Epithelial cell of proximal tubule (primary cell): ENCODE data around the gene FAM83B. TPM values are rescaled to one million over a fixed set of nuclear protein-coding genes. Genes with fewer than 3 reads are reported as not detected.
"Not testable (repeated sequence)": the region's sequence is repeated elsewhere in the genome, so short reads cannot be mapped to it uniquely, and the experiment has no call there.

Experiments
- DNase-seq: peaks from one replicate; pipeline ENCODE4 v3.0.0-alpha.2; 2011; ENCODE audit warnings: low read depth
- H3K4me3 ChIP-seq: 2 replicates; pipeline ENCODE4 v1.5.1; 2011; ENCODE audit warnings: low read depth, mild to moderate bottlenecking, low read length
- total RNA-seq: library from RNA; depleted of rRNA; stranded (reverse); fragments of >200 nt; gene quantifications from 2 replicates; pipeline ENCODE4 v1.2.3, GENCODE V29; 2015
- TF ChIP-seq, protein P1 (sequence below): conservative IDR thresholded peaks from 2 replicates; pipeline ENCODE4 v1.5.1; 2012; ENCODE audit warnings: low read depth, mild to moderate bottlenecking, low read length

Gene FAM83B
- total RNA-seq, 1 donor from 2014 or later = 18.1 TPM

DNA sequence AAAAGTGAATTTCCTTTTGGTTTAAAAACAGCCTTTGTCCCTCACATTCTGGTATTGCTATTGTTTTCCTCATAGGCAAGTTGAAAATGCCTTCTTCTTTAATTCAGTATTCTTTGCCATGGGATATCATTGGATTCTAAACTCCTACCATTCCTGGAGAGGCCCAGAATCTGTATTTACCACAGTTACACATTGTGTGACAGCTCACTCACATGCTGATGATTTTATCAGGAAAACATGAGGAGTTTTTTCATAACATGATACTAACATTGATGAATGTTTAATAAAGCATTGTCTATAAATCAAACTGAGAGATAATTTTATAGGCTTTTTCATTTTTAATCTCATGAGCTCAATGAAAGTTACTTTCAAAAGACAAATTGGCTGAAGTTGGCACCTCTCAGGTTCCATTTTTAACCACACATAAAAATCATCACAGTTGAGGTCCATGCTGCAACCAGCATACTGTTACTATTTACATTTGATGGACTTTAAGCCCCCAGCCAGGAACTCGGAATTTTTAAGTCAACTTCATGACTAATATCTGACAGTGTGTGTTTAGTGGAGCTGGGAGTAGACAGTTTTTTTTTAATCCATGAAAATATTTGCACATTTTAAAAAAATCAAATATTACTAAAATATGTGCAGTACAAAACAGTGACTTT lies 82.8 kb downstream of the FAM83B start:
- H3K4me3 ChIP-seq = no peak overlapping the region
- TF ChIP-seq, protein P1, sequence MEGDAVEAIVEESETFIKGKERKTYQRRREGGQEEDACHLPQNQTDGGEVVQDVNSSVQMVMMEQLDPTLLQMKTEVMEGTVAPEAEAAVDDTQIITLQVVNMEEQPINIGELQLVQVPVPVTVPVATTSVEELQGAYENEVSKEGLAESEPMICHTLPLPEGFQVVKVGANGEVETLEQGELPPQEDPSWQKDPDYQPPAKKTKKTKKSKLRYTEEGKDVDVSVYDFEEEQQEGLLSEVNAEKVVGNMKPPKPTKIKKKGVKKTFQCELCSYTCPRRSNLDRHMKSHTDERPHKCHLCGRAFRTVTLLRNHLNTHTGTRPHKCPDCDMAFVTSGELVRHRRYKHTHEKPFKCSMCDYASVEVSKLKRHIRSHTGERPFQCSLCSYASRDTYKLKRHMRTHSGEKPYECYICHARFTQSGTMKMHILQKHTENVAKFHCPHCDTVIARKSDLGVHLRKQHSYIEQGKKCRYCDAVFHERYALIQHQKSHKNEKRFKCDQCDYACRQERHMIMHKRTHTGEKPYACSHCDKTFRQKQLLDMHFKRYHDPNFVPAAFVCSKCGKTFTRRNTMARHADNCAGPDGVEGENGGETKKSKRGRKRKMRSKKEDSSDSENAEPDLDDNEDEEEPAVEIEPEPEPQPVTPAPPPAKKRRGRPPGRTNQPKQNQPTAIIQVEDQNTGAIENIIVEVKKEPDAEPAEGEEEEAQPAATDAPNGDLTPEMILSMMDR = no peak
- DNase-seq = no peak

DNA sequence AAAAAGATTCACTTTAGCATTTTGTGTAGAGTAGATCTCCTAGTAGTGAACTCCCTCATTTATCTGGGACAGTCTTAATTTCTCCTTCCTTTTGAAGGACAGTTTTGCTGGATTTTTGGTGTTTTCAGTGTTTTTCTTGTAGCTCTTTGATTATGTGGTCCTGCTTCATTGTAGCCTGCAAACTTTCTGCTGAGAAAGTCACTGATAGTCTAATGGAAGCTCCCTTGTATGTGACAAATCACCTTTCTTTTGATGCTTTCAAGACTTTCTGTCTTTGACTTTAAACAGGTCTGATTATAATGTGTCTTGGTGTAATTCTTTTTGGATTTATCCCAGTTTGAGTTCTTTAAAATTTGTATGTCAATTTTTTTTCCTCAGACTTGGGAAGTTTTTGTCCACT lies 86.1 kb downstream of the FAM83B start:
- DNase-seq = no peak
- no peak overlapping the region for H3K4me3 ChIP-seq
- TF ChIP-seq, protein P1 = no peak

DNA sequence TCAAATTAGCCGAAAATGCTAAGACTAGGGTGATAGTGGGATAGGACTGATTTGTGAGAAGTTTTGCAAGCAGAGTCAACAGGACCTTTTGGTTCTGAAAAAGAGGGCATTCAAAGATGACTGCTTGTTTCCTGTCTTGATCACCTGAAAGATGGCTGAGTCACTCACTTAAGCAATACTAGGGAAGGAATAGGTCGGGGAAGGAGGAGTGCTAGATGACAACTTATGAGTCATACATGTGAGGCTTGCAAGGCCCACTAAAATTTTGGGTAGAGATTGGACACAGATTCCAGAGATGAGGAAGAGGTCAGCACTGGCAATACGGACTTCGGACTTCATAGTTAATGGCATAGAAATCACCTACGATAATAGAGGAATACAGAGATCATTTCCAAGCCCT lies 89.2 kb downstream of the FAM83B start:
- TF ChIP-seq, protein P1 = no peak
- peak; percentile 83 for DNase-seq
- no peak overlapping the region for H3K4me3 ChIP-seq

DNA sequence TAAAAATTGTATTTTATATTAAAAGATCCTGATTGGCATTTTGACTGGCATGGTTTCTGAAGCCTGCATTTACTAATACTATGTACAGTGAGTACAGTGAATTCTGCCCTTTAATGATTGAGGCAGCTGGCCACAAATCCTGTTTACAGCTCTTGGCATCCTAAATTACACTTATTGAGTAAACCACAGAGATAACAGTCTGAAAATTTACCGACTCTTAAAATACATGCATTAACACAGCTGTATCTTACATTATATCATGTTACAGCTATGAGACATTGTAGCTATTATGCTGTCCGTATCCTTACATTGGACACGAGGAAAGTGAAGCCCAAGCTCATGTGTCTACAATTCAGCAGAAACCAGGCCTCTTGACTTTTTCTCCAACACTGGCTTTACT lies 90.8 kb downstream of the FAM83B start:
- no peak overlapping the region for H3K4me3 ChIP-seq
- DNase-seq = no peak
- TF ChIP-seq, protein P1 = no peak

DNA sequence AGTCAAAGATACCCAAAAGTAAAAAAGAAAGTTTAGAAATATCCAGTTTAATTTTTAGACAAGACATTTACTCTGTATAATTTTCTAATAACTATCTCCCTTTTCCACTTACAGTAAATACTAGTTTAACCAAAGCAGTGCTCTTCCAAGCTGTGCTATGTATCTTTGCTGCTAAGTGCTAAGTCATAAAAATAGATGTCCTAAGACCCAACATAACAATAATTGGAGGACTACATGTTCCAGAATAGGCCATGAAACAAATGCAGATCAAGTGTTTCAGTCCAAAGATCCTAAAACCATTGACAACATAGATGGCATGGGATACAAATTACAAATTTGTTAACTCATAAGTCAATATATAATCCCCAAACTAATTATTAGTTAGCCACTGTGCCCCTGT lies 111.1 kb downstream of the FAM83B start:
- no peak overlapping the region for H3K4me3 ChIP-seq
- TF ChIP-seq, protein P1 = no peak
- DNase-seq = no peak

DNA sequence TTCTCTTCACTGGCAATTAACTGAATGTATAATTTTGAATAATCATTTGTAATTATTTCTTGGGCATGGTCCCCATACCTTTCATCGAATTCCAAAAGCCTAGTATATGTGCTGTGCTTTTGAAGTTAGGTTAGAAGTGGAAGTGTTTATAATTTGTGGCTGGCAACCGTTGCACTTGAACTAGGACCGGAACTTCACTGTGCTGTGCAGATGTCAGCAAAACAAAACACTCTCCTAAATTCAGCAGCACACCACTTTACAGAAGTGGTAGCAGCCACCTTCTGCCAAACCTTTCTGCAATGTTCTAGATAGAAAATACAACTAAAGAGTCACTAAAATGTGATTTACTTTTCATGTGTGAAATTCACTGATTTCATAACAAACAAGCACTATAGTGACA lies 111.9 kb downstream of the FAM83B start:
- H3K4me3 ChIP-seq = no peak overlapping the region
- DNase-seq = no peak
- TF ChIP-seq, protein P1 = no peak

DNA sequence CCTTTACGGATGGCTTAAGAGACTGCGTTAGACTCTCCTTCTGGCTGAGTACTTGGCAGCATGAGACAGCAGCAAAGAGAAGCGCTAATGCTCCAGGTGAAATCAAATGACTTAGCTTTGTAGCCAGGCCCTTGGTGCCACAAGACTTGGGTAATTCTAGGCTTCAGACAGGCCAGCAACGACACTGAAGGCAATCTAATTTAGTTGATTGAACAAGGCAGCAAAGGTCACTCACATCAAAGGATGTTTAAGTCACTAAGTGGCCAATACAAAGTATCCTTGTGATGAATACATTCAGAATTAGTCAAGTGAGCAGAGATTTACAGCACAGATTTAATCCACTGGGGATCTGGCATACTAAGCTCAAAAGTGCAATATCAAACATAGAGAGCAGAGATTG lies 113.2 kb downstream of the FAM83B start:
- DNase-seq = no peak
- no peak overlapping the region for H3K4me3 ChIP-seq
- TF ChIP-seq, protein P1 = no peak

DNA sequence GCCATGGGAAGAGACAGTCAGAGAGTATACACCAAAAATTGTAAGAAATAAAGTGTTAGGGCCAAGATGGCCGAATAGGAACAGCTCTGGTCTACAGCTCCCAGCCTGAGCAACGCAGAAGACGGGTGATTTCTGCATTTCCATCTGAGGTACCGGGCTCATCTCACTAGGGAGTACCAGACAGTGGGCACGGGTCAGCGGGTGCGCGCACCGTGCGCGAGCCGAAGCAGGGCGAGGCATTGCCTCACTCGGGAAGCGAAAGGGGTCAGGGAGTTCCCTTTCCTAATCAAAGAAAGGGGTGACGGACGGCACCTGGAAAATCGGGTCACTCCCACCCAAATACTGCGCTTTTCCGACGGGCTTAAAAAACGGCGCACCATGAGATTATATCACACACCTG lies 114.8 kb downstream of the FAM83B start:
- DNase-seq, H3K4me3 ChIP-seq: not testable (repeated sequence)
